ENCODE results near the gene CSHL1.

DNA sequence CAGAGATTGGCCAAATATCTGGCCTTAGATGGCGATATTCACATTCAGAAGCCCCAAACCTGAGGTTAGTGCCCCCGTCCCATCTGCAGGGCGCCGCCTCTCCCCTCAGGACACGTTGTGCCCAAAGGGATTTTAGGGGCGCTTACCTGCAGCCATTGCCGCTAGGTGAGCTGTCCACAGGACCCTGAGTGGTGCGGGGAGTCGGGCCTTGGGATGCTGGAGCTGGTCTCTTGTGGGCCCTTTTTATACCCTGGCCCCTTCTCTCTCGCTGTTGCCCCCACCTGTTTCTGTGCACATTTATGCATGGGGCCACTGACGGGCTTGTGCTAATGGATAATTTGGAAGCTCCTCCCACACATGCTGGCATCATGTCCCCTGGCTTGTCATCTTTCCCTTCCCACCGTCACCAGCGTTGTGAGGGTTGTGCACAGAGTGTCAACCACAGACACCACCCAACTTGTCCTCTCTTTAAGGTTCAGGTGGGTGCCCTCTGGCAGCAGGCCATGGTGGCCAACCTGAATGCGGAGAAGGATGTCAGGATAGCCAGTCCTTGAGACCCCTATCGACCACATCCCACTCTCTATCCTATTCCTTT, at the start of gene CSHL1:
- no peak for TF ChIP-seq CTCF (IDR thresholded peaks at IDR 0.05; ENCODE audit: low read depth, low read length)
- no peak for TF ChIP-seq EZH2phosphoT487 (IDR thresholded peaks at IDR 0.05; ENCODE audit: low read depth)

Data from OCI-LY3 (cell line).